Measurements from ENCODE around the gene ATP6V1A.

GRCh38 chr3:113791381-113791780 is 44.5 kb downstream of the ATP6V1A start:
- TF ChIP-seq EZH2 (IDR thresholded peaks at IDR 0.05; ENCODE audit: insufficient read depth, poor library complexity, severe bottlenecking) (no peak), EZH2phosphoT487 (IDR thresholded peaks at IDR 0.05; ENCODE audit: insufficient read depth, low read depth) (no peak)

Data from GM23248 (cell line).